IMR-90 (cell line): ENCODE data around the gene FAM199X. TPM values are rescaled to one million over a fixed set of nuclear protein-coding genes. Genes with fewer than 3 reads are reported as not detected.

Experiments used
- ATAC-seq: fragments of 200-7000 bp; cut with Tn5 transposase; 2 replicates; pipeline ENCODE4 v1.9.1; 2020; ENCODE audit warnings: low read depth, mild to moderate bottlenecking, moderate library complexity
- BruUV-seq: library from RNA; stranded (reverse); fragments of 400-500 nt; replicated peaks from 2 replicates; lab custom pipeline; 2021; lab: Mats Ljungman, UMichigan
- CTCF ChIA-PET: fragments of 300-600 bp; formaldehyde crosslinking; extraction: SDS; loops from one replicate; lab custom pipeline; 2021; ENCODE audit warnings: antibody characterized with exemption; lab: Yijun Ruan, JAX
- POLR2A ChIA-PET: fragments of 300-600 bp; sonication (Branson Sonifier 250); formaldehyde crosslinking; loops from one replicate; lab custom pipeline; 2022; ENCODE audit warnings: antibody characterized with exemption; ENCODE audit not compliant: unreplicated experiment; lab: Charles Lee
- DNase-seq: peaks from one replicate; pipeline ENCODE4 v3.0.0; 2013
- H2AFZ ChIP-seq: replicated peaks from 2 replicates; pipeline ENCODE3; 2013; ENCODE audit warnings: low read length, mild to moderate bottlenecking; ENCODE audit not compliant: poor library complexity
- H2AK5ac ChIP-seq: 2 replicates; pipeline ENCODE4 v1.6.1; 2013; ENCODE audit warnings: low read depth, low read length, inconsistent platforms
- H2AK9ac ChIP-seq: replicated peaks from 2 replicates; pipeline ENCODE3; 2013; ENCODE audit warnings: mild to moderate bottlenecking, low read depth, low read length, moderate library complexity; ENCODE audit not compliant: poor library complexity
- H2BK120ac ChIP-seq: 2 replicates; pipeline ENCODE4 v1.6.1; 2013; ENCODE audit warnings: low read depth, low read length, inconsistent platforms
- H2BK15ac ChIP-seq: 3 replicates; pipeline ENCODE4 v1.6.1; 2013; ENCODE audit warnings: low read depth, low read length, inconsistent platforms
- H2BK20ac ChIP-seq: 2 replicates; pipeline ENCODE4 v1.6.1; 2013; ENCODE audit warnings: low read depth, mild to moderate bottlenecking, inconsistent platforms, low read length, moderate library complexity
- H2BK5ac ChIP-seq: 2 replicates; pipeline ENCODE4 v1.6.1; 2013; ENCODE audit warnings: mild to moderate bottlenecking, low read depth, low read length, inconsistent platforms; ENCODE audit not compliant: poor library complexity, severe bottlenecking
- H3K14ac ChIP-seq: replicated peaks from 2 replicates; pipeline ENCODE4 v1.6.1; 2013; ENCODE audit warnings: low read depth, low read length, inconsistent platforms
- H3K18ac ChIP-seq: 2 replicates; pipeline ENCODE4 v1.6.1; 2013; ENCODE audit warnings: low read depth, low read length, control low read depth
- H3K23ac ChIP-seq: 2 replicates; pipeline ENCODE4 v1.6.1; 2013; ENCODE audit warnings: low read depth, low read length, inconsistent platforms
- H3K27ac ChIP-seq: 2 replicates; pipeline ENCODE4 v1.5.1; 2013; ENCODE audit warnings: mild to moderate bottlenecking, control low read depth, low read length; ENCODE audit not compliant: insufficient read depth
- H3K27me3 ChIP-seq: 2 replicates; pipeline ENCODE4 v1.6.1; 2013; ENCODE audit warnings: low read length; ENCODE audit not compliant: control insufficient read depth, insufficient read depth
- H3K36me3 ChIP-seq: 2 replicates; pipeline ENCODE4 v1.6.1; 2013; ENCODE audit warnings: low read length, mixed read lengths; ENCODE audit not compliant: control insufficient read depth, insufficient read depth
- H3K4ac ChIP-seq: 2 replicates; pipeline ENCODE4 v1.6.1; 2013; ENCODE audit warnings: low read depth, low read length, inconsistent platforms
- H3K4me1 ChIP-seq: 2 replicates; pipeline ENCODE4 v1.6.1; 2013; ENCODE audit warnings: low read length, mixed read lengths; ENCODE audit not compliant: control insufficient read depth, insufficient read depth
- H3K4me2 ChIP-seq: 2 replicates; pipeline ENCODE4 v1.6.1; 2013; ENCODE audit warnings: low read depth, mild to moderate bottlenecking, control low read depth, low read length, moderate library complexity
- H3K4me3 ChIP-seq: 2 replicates; pipeline ENCODE4 v1.5.1; 2013; ENCODE audit warnings: low read depth, mild to moderate bottlenecking, control low read depth, low read length, moderate library complexity; ENCODE audit not compliant: insufficient read depth
- H3K56ac ChIP-seq: 2 replicates; pipeline ENCODE4 v1.6.1; 2013; ENCODE audit warnings: low read length, inconsistent platforms; ENCODE audit not compliant: insufficient read depth; ENCODE audit errors: extremely low read depth
- H3K79me1 ChIP-seq, 2 experiments: 2 replicates each; pipeline ENCODE4 v1.6.1; 2013; ENCODE audit warnings: low read length in 2 of 2, inconsistent platforms in 1 of 2, low read depth in 1 of 2
- H3K9ac ChIP-seq: 2 replicates; pipeline ENCODE4 v1.6.1; 2013; ENCODE audit warnings: low read depth, low read length, control low read depth
- H3K9me1 ChIP-seq: 2 replicates; pipeline ENCODE4 v1.6.1; 2013; ENCODE audit warnings: low read length, inconsistent platforms; ENCODE audit not compliant: insufficient read depth
- H3K9me3 ChIP-seq: 2 replicates; pipeline ENCODE4 v1.6.1; 2013; ENCODE audit warnings: low read length; ENCODE audit not compliant: control insufficient read depth, insufficient read depth
- H4K20me1 ChIP-seq: 2 replicates; pipeline ENCODE4 v1.6.1; 2013; ENCODE audit warnings: low read length, inconsistent platforms; ENCODE audit not compliant: insufficient read depth
- H4K5ac ChIP-seq: 2 replicates; pipeline ENCODE4 v1.6.1; 2013; ENCODE audit warnings: mild to moderate bottlenecking, low read depth, low read length, control low read depth
- H4K8ac ChIP-seq, 2 experiments: 2 replicates each; pipeline ENCODE4 v1.6.1; 2013; ENCODE audit warnings: low read depth in 2 of 2, low read length in 2 of 2, control low read depth in 1 of 2, inconsistent platforms in 1 of 2
- H4K91ac ChIP-seq: 2 replicates; pipeline ENCODE4 v1.6.1; 2013; ENCODE audit warnings: low read depth, low read length, inconsistent platforms; ENCODE audit not compliant: insufficient read depth
- BHLHE40 ChIP-seq: fragments of 150-350 bp; IDR thresholded peaks from 2 replicates; pipeline ENCODE4 v1.6.1; 2016; ENCODE audit warnings: mild to moderate bottlenecking, low read depth, low read length
- CEBPB ChIP-seq: IDR thresholded peaks from 2 replicates; pipeline ENCODE4 v1.6.1; 2012; ENCODE audit warnings: low read depth, low read length, improper control_type of control experiment
- CHD1 ChIP-seq: IDR thresholded peaks from 2 replicates; pipeline ENCODE4 v1.6.1; 2012; ENCODE audit warnings: low read depth, low read length, improper control_type of control experiment
- CTCF ChIP-seq: conservative IDR thresholded peaks from 2 replicates; pipeline ENCODE4 v1.5.1; 2012; ENCODE audit warnings: mild to moderate bottlenecking, low read depth, low read length, improper control_type of control experiment
- ELK1 ChIP-seq: fragments of 150-350 bp; IDR thresholded peaks from 2 replicates; pipeline ENCODE4 v1.6.1; 2016; ENCODE audit warnings: low read depth, mild to moderate bottlenecking, low read length, moderate library complexity, borderline replicate concordance
- FOS ChIP-seq: fragments of 150-350 bp; IDR thresholded peaks from 2 replicates; pipeline ENCODE4 v1.6.1; 2016; ENCODE audit warnings: low read depth, low read length
- MAFK ChIP-seq: IDR thresholded peaks from 2 replicates; pipeline ENCODE4 v1.6.1; 2012; ENCODE audit warnings: low read depth, low read length, improper control_type of control experiment
- MAZ ChIP-seq: IDR thresholded peaks from 2 replicates; pipeline ENCODE4 v1.6.1; 2012; ENCODE audit warnings: low read depth, mild to moderate bottlenecking, low read length, improper control_type of control experiment, moderate library complexity, borderline replicate concordance
- MXI1 ChIP-seq: IDR thresholded peaks from 2 replicates; pipeline ENCODE4 v1.6.1; 2012; ENCODE audit warnings: low read depth, mild to moderate bottlenecking, low read length, moderate library complexity, borderline replicate concordance
- NFE2L2 ChIP-seq: fragments of 150-350 bp; IDR thresholded peaks from 2 replicates; pipeline ENCODE4 v1.6.1; 2016; ENCODE audit warnings: low read depth, mild to moderate bottlenecking, low read length
- POLR2A ChIP-seq: IDR thresholded peaks from 2 replicates; pipeline ENCODE4 v1.6.1; 2012; ENCODE audit warnings: mild to moderate bottlenecking, low read depth, low read length
- RAD21 ChIP-seq: IDR thresholded peaks from 2 replicates; pipeline ENCODE4 v1.6.1; 2012; ENCODE audit warnings: low read length, improper control_type of control experiment
- RFX5 ChIP-seq: IDR thresholded peaks from 2 replicates; pipeline ENCODE4 v1.8.0; 2012; ENCODE audit warnings: low read depth, mild to moderate bottlenecking, low read length, moderate library complexity
- SMC3 ChIP-seq: fragments of 150-350 bp; IDR thresholded peaks from 2 replicates; pipeline ENCODE4 v1.6.1; 2016; ENCODE audit warnings: low read depth, mild to moderate bottlenecking, antibody characterized with exemption, low read length, moderate library complexity
- WGBS, 2 experiments: methylation state at CpG; one replicate each; pipeline versions ENCODE4 v1.1.5 to v1.1.7; 2013; ENCODE audit warnings: missing lambda C conversion rate in 2 of 2; ENCODE audit not compliant: insufficient read length in 1 of 2; ENCODE audit errors: extremely low coverage in 2 of 2; 5-methylcytosine and 5-hydroxymethylcytosine counted together
- dilution Hi-C: fragments of 300-500 bp; cut with HindIII; formaldehyde crosslinking; loops from one replicate; pipeline ENCODE4 v1.14.3; 2018; ENCODE audit warnings: low sequenced_read_pairs; ENCODE audit not compliant: unreplicated experiment
- in situ Hi-C: fragments of 300-500 bp; cut with MboI; formaldehyde crosslinking; loops from 3 replicates; pipeline ENCODE4 v1.14.3; 2019; ENCODE audit warnings: low sequenced_read_pairs, inconsistent platforms, mixed read lengths
- intact Hi-C: fragments of 100-400 bp; cut with micrococcal nuclease; formaldehyde crosslinking; loops from 2 replicates; pipeline ENCODE4 v1.10.0; 2022
- polyA plus RNA-seq, 3 experiments: library from polyadenylated mRNA; depleted of rRNA; stranded (reverse); fragments of >200 nt; gene quantifications; 2 replicates each; pipeline ENCODE4 v1.2.3, GENCODE V29; 2012; ENCODE audit warnings: low replicate concordance in 1 of 3
- total RNA-seq: library from RNA; depleted of rRNA; stranded (reverse); fragments of >200 nt; gene quantifications from 2 replicates; pipeline ENCODE4 v1.2.3, GENCODE V29; 2012
- TF ChIP-seq, protein P1 (sequence below): fragments of 150-350 bp; IDR thresholded peaks from 2 replicates; pipeline ENCODE4 v1.6.1; 2017; ENCODE audit warnings: mild to moderate bottlenecking, antibody characterized with exemption, low read length, low read depth

FAM199X gene
- total and polyA plus RNA-seq, 2 of the 4 experiments (the other 2 are of a cell fraction), result 4.0 to 13.8 TPM

DNA sequence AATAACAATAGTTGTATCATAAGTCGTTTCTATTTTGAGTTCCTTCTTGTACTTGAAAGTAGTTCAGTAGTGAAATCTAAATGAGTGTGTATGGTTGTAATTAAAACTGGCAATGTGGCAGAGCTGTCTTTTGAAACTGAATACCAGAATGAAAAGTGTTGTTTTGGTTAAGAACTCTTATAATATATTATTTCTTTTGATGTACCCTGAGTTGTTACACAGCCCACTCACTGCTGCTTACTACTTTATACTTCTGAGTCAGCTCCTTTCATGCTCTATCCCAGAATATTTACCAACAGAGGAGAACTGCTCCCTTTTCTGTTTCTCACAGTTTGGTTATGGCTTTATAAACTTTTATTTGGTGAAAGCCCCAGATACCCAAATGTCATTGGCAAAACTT is 28.8 kb downstream of the FAM199X start:
- POLR2A ChIA-PET, result no interaction called here
- in situ Hi-C loops (no loop called here), dilution Hi-C loops (no loop called here), intact Hi-C loops (loop anchor here (1.0 to 10.0 kb wide), 3 partner anchors 76 to 1000 kb away; no protein-coding TSS in a partner anchor)
- Histone ChIP-seq H2BK20ac (no peak overlapping the region), H4K8ac (no peak overlapping the region), H3K27ac (no peak overlapping the region), H3K9me3 (no peaks in the 10 kb centered on the region), H3K9me1 (no peaks in the 10 kb centered on the region), H2BK120ac (no peak overlapping the region), H2AK5ac (no peak overlapping the region), H3K4me1 (no peaks in the 10 kb centered on the region), H3K23ac (no peak overlapping the region), H3K36me3 (no peaks in the 10 kb centered on the region), H3K56ac (no peak overlapping the region), H2AK9ac (no peak overlapping the region), H3K27me3 (no peaks in the 10 kb centered on the region), H3K4ac (no peak overlapping the region), H3K9ac (no peak overlapping the region), H3K79me1 (no peaks in the 10 kb centered on the region), H3K4me3 (no peak overlapping the region), H3K18ac (no peak overlapping the region), H2AFZ (no peak overlapping the region), H3K4me2 (no peak overlapping the region), H2BK5ac (no peak overlapping the region), H4K5ac (no peak overlapping the region), H4K20me1 (no peaks in the 10 kb centered on the region), H2BK15ac (no peak overlapping the region), H3K14ac (no peak overlapping the region), H4K91ac (no peak overlapping the region)
- peak; percentile 48 for ATAC-seq
- no TSS peak for BruUV-seq
- DNase-seq, result no peak
- CTCF ChIA-PET, result interaction anchor here (0.6 to 1.6 kb wide), 8 partner anchors 10 to 728 kb away, joined by 3 to 5 read pairs (median 3); no protein-coding TSS in a partner anchor
- no CpG with 5 or more reads among the region's 1 CpG for WGBS, 2 experiments
- TF ChIP-seq MAZ (no peak), NFE2L2 (no peak), SMC3 (no peak), FOS (no peak), CHD1 (no peak), RFX5 (no peak), MAFK (no peak), RAD21 (no peak), MXI1 (no peak), CEBPB (no peak), POLR2A (no peak), BHLHE40 (no peak), ELK1 (no peak), CTCF (no peak)
- TF ChIP-seq, protein P1, sequence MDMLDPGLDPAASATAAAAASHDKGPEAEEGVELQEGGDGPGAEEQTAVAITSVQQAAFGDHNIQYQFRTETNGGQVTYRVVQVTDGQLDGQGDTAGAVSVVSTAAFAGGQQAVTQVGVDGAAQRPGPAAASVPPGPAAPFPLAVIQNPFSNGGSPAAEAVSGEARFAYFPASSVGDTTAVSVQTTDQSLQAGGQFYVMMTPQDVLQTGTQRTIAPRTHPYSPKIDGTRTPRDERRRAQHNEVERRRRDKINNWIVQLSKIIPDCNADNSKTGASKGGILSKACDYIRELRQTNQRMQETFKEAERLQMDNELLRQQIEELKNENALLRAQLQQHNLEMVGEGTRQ, result no peak
